Hippocampal formation (tissue), 2 donors: ENCODE measurements around the gene CALML5.

ENCODE experiments used
- DNase-seq, 2 donors: peaks; one replicate each; lab custom pipeline; 2025; lab: John Stamatoyannopoulos, UW

CALML5 gene

DNA sequence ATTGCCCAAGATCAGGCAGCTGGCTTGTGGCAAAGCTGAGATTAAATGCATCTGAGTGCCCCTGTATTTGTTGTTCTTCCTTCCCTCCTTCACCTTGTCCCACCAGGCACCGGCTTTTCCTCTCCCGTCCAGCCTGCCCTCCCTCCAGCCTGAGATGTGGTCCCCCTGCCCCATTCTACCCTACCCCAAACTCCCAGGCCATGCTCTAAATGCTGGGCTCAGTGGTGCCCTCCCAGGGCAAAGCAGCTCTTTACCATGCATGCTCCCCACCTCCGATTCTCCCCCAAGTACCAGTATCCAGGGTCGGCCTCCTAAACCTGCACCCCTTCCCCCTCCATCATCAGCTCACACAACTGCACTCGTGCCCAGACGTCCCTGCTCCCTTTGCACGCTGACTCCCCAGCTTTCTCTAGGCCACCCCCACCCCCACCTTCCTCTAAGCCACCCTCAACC is 36.5 kb downstream of the CALML5 start:
- no peak for DNase-seq

DNA sequence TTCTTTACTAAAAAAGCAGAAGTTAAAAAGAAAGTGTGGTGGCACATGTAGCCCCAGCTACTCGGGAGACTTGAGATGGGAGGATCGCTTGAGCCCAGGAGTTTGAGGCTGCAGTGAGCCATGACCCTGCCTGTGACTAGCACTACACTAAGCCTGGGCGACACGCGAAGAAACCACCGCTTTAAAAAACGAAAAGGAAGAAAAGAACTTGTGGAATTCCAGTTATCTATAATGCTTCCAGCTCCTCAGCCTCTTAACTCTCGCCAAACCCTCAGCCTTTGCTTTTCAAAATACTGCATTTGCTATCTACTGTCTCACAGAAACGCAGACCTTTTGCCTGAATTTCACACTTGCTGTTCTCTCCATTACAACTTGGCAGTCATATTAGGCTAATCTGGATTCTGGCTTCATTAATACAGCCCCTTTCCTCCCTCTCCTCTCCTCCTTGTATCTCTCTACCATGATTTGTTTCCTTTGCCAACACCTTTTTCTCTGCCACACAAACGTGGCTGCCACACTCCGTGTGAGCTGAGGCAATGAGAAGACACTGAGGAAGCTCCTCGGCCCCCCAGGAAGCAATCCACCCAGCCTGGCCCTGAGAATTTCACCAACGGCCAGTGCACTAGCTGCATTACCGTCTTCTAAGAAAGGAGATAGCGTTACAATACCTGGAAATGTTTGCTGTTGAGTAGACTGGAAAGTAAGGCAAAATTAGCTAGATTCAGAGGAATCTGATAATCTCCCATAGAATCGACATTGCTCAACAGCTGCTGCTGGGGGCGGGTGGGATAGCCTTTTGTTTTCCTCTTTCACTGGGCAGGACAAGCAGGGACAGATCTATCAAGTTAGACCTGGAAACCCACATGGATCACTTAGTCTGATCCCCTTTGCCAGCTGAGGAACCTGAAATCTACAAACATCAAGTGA is 37.2 kb downstream of the CALML5 start:
- no peak for DNase-seq

DNA sequence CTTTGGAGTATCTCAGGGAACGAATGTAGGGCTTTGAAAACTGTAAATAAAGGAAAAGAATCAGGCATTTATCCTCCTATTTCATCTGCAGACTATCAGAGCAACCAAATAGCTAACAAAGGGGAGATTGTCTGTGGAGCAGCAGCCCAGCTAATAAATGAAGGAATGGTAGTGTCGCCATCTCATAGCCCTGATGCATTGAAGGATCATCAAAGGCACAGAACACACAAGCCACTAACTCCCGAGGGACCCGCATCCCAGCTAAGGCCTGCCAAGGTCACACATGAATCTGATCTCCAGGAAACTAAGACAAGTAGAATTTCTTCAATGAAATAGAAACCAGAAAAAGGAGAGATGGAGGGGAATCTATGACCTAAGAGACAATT is 38.2 kb downstream of the CALML5 start:
- no peak for DNase-seq

DNA sequence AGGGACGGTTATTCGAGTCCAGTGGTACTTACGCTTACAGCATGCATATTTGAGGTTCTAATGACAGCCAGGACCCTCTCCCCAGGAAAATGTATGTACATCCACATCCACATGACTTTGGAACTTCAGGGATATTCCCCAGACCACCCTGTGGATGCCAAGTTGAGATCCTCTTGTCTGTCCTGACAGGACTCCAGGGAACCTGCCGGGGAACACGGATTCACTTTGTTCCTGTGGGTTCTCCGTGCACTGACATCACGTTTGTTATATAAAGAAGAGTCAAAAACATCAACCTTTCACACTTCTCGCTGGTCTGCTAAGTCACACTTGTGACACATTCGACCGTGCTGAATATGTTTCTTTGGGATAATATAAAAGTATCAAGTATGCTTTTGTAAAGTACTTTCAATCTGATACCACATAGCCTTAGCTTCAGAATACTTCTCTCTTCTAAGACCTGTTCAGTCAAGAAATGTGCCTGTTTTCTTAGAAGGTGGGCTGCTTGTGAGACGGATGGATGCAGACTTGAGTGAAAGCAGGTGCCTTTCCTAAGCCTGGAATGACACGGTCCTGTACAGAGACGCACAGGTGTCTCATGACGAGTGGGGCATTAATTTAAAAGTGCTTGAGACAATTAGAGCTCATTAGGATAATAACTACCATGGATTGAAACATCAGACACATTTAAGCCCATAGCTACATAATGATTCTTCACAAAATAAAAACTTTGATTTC is 38.7 kb downstream of the CALML5 start:
- no peak for DNase-seq

DNA sequence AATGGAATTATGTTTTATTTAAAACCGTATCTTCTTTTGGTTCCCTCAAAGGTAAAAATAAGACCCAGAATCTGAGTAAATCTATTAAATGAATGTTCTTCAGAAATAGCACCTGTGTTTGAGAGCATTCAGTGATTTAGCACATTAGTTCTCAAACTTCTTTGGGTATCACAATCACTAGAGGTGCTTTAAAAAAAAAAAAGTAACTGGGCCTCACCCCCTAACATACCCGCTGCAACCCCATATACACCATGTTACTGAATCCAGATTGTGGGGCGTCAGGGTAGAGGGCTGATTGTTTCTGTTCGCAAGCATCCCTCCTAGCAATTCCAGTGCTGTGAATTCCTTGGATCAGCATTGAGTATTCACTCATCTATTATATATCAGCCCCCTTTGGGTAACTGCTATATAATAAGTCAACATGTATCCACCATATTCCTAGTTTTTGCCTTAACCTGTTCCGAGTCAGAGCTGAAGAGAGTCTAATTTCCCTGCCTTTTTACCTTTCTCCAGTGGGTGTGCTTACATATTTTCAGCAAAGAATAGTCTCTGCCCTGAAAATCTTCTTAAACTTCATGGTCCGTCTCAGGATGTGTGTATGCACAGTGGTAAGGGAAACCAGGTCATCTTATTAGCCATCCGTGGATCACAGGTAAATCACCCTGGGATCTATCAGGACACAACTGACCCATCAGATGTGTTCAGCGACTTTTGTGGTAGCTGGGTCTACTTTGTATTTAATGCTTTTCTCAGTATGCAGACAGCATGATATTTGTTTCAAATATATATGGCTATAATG is 40.2 kb downstream of the CALML5 start:
- no peak for DNase-seq

DNA sequence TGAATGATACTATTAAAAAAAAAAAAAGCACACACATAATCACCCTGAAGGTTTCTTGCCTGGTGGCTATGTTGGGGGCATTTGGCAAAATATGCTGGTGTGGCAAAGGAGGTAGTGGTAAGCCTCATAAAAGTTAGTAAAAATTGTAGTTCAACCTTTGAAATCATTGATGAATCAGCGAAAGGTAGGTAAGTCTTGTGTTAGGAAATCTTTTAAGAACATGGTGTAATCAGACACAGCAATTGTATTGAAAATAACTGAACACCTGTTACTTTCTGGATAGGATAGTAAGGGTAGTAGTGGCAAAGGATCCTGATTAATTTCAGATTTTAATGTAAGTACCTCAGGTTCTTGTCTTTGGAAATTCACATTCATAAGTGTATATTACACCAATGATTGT is 40.9 kb downstream of the CALML5 start:
- no peak for DNase-seq

DNA sequence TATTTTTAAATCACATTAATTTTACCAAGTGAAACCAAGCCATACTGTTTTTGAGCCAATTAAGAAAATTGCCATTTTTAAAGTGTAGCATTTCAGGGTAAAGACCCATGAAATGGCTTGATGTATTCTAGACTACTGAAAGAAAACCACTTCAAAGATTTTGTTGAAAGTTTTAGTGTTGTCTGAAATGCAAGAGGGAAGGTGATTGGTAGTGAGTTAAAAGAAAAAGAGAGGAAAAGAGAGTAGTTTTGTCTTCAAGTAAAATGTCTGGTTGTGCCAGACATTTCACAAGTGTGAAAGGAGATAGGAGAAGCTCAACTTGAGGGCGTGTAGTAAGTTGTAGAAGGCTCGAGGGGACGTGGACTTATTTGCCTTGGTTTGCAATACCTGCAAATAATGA is 41.6 kb downstream of the CALML5 start:
- no peak for DNase-seq

DNA sequence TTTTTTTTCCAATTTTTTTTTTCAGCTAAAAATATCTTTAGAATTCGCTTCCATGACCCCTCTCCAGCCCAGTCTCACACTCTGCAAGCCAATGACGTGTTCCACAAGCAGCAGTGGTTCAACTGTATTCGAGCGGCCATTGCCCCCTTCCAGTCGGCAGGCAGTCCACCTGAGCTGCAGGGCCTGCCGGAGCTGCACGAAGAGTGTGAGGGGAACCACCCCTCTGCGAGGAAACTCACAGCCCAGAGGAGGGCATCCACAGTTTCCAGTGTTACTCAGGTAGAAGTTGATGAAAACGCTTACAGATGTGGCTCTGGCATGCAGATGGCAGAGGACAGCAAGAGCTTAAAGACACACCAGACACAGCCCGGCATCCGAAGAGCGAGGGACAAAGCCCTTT is 42.8 kb downstream of the CALML5 start:
- no peak for DNase-seq

DNA sequence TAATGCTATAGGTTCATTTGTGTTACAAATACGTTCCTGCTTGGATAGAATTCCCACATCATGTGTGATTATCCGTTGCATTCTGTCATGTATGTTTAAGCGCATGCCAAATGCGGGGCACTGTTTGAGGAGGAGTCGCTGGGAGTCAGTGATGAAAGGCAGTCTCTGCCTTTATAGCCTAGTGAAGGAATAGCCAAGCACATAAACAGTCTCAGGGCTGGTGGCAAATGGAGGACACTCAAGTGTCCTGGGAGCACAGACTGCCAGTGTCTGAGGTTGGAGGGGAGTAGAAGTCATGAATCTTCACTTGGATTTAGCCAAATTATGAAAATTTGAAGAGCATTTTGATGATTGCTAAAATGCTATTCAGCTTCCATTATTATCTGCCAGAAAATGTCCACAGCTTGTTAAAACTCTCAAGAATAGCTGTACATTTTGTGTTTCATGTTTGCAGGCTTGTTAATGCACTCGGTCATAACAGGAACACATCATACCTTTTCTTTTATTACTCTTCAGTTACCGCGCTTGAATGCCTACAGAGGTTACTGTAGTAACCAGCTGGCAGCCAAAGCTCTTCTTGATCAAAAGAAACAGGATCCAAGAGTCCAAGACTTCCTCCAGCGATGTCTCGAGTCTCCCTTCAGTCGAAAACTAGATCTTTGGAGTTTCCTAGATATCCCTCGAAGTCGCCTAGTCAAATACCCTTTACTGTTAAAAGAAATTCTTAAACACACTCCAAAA is 45.5 kb downstream of the CALML5 start:
- no peak for DNase-seq

DNA sequence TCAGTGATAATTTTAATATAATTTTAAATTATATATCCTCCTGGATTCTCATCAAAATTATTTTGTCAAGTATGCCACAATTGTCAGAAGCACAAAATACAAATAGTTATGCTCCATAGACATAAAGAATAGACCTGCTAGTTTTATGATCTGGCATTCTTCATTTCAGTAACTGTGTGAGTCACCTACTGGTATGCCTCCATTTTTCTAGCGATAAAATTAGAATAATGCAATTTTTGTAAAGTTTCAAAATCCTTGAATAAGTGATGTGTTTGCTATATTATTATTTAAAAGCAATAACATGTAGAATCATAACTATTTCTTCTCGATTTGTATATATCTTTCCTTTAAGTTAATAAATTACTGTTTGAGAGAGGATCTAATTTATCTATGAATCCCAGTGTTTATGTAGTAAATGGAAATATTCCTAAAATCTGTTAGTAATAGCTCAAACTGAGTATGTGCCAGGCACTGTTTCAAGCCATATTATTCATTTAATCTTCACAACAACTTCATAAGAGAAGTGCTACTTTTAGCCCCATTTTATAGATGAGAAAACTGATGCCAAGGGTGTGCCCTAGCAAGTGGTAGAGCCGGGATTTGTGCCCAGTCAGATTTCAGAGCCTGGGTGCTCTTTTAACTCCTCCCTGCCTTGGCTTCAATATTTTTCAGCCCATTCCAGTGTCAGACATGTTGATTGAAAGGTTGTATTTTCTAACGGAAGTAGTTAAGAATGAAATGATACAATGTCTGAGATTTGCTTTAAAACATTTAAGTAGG is 48.6 kb downstream of the CALML5 start:
- no peak for DNase-seq

DNA sequence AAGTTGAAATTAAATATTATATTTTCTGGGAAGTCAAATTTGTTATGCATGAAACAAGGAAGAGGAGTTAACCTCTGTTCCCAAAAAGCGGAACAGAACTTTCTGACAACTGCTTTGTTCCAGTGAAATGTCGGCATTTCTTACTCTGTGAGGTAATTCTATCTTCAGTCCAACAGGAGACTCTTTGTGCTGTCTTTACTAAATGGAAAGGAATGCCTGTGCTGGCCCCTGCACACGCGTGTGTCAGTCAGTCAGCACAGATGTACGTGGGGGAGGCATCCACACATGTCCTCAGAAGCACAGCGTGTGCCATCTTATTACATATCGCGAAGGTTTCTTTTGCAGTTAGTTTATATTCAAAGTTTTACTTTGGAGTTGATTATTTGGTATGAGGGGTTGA is 49.5 kb downstream of the CALML5 start:
- DNase-seq = no peak

DNA sequence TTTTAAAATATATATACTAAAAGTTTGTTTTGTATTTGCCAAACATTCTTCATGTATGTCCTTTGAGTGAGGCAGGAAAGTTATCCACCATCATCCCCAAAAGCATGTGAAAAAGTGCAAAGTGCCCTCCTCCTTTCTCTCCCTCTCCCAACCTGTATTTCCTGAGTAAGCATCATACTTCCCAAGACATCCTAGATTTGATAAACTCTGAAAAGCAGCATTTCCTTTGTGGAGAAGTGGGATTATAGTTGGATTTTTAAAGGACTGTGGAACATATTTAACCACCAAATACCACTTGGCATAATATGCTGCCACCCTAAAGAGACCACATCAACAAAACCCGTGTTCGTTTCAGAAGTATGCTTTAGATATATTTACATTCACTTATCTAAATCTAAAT is 50.1 kb downstream of the CALML5 start:
- no peak for DNase-seq
